Muscle layer of colon (tissue), 2 donors: ENCODE measurements around the gene UBE3A.

ENCODE experiments used
- H3K27ac ChIP-seq: one replicate; pipeline ENCODE4 v1.7.0; 2013; ENCODE audit warnings: low read depth, mild to moderate bottlenecking, low read length, moderate library complexity
- H3K27me3 ChIP-seq, 2 donors: one replicate each; pipeline ENCODE4 v1.7.0; 2013; ENCODE audit warnings: low read length in 2 of 2, mild to moderate bottlenecking in 2 of 2; ENCODE audit not compliant: insufficient read depth in 2 of 2, control insufficient read depth in 1 of 2
- H3K36me3 ChIP-seq: one replicate; pipeline ENCODE4 v1.7.0; 2013; ENCODE audit warnings: mild to moderate bottlenecking, low read length; ENCODE audit not compliant: insufficient read depth
- H3K4me1 ChIP-seq: one replicate; pipeline ENCODE4 v1.7.0; 2013; ENCODE audit warnings: mild to moderate bottlenecking, low read length; ENCODE audit not compliant: insufficient read depth
- H3K4me3 ChIP-seq, 2 donors: one replicate each; pipeline ENCODE4 v1.7.0; 2013; ENCODE audit warnings: low read length in 2 of 2, low read depth in 1 of 2, mild to moderate bottlenecking in 1 of 2, moderate library complexity in 1 of 2
- H3K9ac ChIP-seq: one replicate; pipeline ENCODE4 v1.7.0; 2013; ENCODE audit warnings: low read length
- H3K9me3 ChIP-seq: one replicate; pipeline ENCODE4 v1.7.0; 2013; ENCODE audit warnings: mild to moderate bottlenecking, low read length
- donor health status: abdominal sarcoma.
- donor health status: Adenocarcinoma of cecum.

The UBE3A gene

DNA sequence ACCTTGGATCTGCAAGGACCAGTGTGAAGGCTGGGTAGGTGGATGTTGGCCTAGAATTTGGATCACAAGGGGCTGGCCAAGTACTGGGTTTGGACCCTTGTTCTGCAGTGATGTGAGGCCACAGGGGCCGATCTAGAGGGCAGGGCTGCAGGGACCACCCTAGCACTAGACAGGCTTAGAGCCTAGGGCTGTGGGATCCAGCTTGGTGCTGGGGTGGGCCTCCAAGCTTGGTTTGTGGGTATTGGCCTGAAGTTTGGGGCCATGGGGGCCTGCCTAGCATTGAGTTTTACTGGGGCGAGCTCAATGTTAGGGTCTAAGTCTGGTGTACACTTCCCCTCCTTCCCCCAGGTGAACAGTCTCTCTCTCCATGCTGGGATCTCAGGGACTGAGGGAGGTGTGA, 36.5 kb downstream of the UBE3A start:
- Histone ChIP-seq H3K9me3 (peaks cover 11% of the 10 kb centered on the region), H3K9ac (no peak overlapping the region), H3K4me1 (no peaks in the 10 kb centered on the region), H3K27me3 (no peaks in the 10 kb centered on the region), H3K27ac (no peak overlapping the region), H3K36me3 (peaks cover 20% of the 10 kb centered on the region), H3K4me3 (no peak overlapping the region)

DNA sequence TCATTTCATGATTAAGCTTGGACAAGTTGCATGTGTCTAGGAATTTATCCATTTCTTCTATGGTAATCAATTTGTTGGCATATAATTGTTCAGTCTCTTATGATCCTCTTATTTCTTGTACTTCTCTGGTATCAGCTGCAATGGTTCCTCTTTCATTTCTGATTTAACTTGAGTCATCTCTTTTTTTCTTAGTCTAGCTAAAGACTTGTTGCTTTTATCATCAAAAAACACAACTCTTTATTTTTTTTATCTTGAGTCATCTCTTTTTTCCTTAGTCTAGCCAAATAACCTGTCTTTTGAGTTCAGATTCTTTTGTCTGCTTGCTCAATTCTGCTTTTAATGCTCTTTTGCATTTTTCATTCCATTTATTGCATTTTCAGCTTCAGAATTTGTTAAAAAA, 37.3 kb downstream of the UBE3A start:
- no peak overlapping the region for H3K4me3 ChIP-seq
- peaks cover 20% of the 10 kb centered on the region for H3K36me3 ChIP-seq
- no peaks in the 10 kb centered on the region for H3K27me3 ChIP-seq
- H3K27ac ChIP-seq, result no peak overlapping the region
- no peak overlapping the region for H3K9ac ChIP-seq
- peaks cover 11% of the 10 kb centered on the region for H3K9me3 ChIP-seq
- H3K4me1 ChIP-seq, result no peaks in the 10 kb centered on the region

DNA sequence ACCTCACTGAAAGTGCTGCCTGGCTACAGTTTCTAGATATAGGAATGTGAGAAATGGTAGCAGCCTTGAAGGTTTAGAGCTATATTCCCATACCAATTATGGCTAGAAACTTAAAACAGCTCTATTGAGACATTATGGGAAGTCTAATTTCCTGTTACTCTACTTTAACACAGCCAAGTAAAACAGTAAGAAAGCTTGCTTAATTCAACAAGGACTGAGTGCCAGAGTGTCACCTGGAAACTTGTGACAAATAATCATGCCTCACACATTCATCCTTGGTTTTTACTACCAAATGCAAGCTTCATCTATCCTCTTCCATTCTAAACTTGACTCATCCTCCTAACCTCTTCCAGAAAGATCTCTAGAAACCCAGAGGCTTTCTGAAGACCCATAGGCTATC, 41.7 kb downstream of the UBE3A start:
- Histone ChIP-seq H3K9ac (no peak overlapping the region), H3K27me3 (no peaks in the 10 kb centered on the region), H3K36me3 (peaks cover 4% of the 10 kb centered on the region), H3K4me3 (no peak overlapping the region), H3K27ac (no peak overlapping the region), H3K4me1 (peaks cover 8% of the 10 kb centered on the region), H3K9me3 (peaks cover 6% of the 10 kb centered on the region)

DNA sequence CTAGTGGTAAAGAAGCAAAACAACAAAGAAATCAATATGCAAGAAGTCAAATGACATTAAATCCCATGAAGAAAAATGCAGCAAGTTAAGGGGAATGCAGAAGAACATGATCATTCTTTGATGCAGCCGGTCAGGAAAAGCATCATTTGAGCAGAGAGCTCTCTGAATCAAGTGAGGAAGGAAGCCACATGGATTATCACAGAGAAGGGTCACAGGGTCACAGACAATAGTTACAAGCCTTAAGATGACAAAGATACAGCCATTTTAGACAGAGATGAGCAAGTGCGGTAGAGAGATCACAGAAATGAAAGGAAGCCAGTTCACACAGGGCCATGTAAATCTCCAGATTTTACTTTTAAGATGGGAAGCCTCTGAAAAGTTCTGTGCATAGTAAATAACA, 43.9 kb downstream of the UBE3A start:
- Histone ChIP-seq H3K4me3 (no peak overlapping the region), H3K4me1 (peaks cover 8% of the 10 kb centered on the region), H3K27ac (no peak overlapping the region)

DNA sequence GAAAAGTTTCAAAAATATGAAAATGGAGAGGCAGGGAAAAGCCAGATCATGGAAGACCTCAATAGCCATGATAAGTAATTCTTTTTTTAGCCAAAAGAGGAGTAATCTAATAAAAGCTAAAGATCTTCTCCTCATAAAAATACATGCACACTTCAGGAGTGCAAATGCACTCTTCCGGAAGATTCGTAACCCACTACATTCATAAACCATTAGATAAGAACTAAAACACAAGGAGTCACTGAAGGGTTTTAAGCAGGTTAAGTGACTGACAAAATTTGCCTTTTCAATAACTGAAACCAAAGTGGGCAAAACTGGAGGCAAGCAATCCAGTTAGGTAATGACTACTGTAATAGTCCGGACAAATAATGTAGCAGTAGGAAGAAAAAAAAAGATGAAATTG, 46.0 kb downstream of the UBE3A start:
- no peaks in the 10 kb centered on the region for H3K9me3 ChIP-seq
- H3K9ac ChIP-seq, result no peak overlapping the region
- H3K36me3 ChIP-seq, result no peaks in the 10 kb centered on the region
- H3K4me3 ChIP-seq, result no peak overlapping the region
- H3K4me1 ChIP-seq, result peaks cover 8% of the 10 kb centered on the region
- H3K27me3 ChIP-seq, result no peaks in the 10 kb centered on the region
- no peak overlapping the region for H3K27ac ChIP-seq

More for the DNA sequence above, 43.9 kb downstream of the UBE3A start:
- H3K9me3 ChIP-seq, result no peaks in the 10 kb centered on the region
- no peaks in the 10 kb centered on the region for H3K36me3 ChIP-seq
- no peak overlapping the region for H3K9ac ChIP-seq
- H3K27me3 ChIP-seq, result no peaks in the 10 kb centered on the region

DNA sequence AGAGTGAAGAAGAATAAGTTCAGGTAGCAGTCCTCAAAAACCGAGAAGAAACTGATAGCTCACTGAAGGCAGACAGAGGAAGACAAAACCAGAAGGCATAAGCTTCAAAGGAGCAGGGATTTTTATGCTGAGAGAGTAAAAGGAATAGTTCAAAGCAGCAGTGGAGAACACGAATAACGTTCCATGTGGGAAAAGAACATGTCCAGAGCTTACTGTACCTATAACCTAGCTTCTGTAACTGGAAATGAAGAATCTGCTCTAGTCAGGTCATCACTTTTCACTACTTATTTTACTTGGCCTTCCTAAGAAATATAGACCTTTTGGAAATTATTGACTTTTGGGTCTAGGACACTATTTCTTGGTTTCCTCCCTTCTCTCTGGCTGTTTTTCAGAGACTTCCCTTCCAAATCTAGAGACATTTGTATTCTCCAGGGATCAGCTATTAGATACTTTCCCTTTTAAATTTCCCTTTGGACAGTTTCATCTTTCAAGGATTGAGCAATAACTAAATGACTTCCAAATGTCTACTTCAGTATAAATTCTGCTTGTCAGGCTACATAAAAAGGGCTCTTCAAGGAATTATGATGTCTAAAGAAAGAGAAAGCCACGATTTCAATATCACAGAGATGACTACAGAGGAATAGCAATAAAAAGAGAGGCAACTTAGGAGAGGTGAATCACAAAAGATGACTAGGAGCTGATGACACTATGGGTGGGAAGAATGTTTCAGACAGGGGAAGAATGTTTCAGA, 46.7 kb downstream of the UBE3A start:
- H3K4me1 ChIP-seq, result peaks cover 8% of the 10 kb centered on the region
- H3K9me3 ChIP-seq, result no peaks in the 10 kb centered on the region
- H3K27ac ChIP-seq, result no peak overlapping the region
- H3K4me3 ChIP-seq, result no peak overlapping the region
- H3K36me3 ChIP-seq, result no peaks in the 10 kb centered on the region
- no peaks in the 10 kb centered on the region for H3K27me3 ChIP-seq
- no peak overlapping the region for H3K9ac ChIP-seq

DNA sequence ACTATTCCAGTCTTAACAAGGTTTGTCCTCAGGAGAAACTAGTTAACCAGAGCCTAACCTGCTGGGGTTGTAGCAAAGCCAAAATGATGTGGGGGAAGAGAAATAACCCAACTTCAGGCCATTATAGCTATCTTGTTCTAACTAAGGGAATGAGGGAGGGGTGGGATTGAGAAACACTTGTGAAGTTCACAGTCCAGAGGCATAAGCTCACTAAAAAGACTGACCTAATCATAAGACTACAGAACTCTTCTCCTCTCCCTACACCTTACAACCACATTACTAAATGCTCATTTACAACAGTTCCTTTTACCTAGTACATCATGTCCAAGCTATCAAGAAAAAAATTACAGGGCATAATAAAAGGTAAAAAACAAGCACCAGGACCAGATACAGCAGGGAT, 52.8 kb downstream of the UBE3A start:
- Histone ChIP-seq H3K4me3 (no peak overlapping the region), H3K27ac (no peak overlapping the region), H3K36me3 (no peaks in the 10 kb centered on the region)

DNA sequence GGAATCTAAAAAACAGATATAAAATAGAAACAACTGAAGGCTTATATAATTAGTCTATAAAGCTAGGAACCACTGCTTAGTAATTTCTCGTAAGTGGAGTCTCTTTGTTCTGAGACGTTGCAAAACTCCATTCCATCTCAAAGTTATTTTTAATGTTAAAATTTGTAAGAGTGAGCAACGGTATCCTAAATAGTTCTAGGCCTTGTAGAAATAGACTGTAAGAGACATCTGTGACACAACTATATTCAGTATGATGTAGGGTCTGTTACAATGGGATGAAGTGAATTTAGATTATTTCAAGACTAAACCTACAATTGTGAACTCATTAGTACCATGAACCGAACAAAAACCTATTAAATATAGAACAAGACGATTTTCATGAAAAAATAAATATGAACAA, 57.2 kb downstream of the UBE3A start:
- Histone ChIP-seq H3K9me3 (no peaks in the 10 kb centered on the region), H3K9ac (no peak overlapping the region), H3K27me3 (no peaks in the 10 kb centered on the region), H3K36me3 (no peaks in the 10 kb centered on the region), H3K4me3 (no peak overlapping the region), H3K4me1 (peaks cover 11% of the 10 kb centered on the region), H3K27ac (no peak overlapping the region)

More for the DNA sequence above, 52.8 kb downstream of the UBE3A start:
- Histone ChIP-seq H3K4me1 (peaks cover 4% of the 10 kb centered on the region), H3K9ac (no peak overlapping the region), H3K9me3 (no peaks in the 10 kb centered on the region), H3K27me3 (no peaks in the 10 kb centered on the region)

DNA sequence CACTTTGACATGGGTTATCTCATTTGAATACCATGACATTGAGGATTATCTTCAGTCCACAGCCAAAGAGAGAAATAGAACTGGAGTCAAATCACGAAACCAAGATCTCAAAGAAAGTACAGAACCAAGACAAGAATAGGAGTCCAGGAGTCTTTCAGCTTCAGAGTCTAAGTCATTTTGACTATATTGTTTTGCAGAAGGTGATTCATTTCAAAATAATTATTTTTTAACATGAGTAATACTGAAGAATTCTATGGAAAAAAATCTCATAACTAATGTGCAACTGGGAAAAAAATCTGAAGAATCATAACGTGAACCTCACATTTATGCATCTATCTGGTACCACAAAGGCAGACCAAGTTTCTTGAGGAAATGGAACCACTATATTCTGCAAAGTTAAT, 60.3 kb downstream of the UBE3A start:
- Histone ChIP-seq H3K4me1 (peaks cover 11% of the 10 kb centered on the region), H3K9ac (no peak overlapping the region), H3K36me3 (peaks cover 18% of the 10 kb centered on the region)

DNA sequence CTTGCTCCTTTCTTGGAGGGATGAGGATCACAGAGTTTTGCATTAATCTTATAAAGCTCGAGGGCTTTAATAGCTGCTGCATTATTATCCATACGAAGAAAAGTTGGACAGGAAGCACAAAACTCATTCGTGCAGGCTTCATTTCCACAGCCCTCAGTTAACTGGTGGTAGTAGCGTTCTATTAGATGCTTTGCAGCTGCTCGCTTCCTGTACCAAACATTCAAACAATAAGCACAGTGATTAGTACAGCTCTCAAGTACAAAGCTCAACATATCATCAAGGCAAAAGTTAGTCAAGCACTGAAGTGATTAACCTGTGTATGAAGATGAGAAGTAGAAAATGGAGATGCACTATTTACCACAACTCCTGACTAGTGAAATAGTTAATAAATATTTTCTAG, 63.3 kb downstream of the UBE3A start:
- peaks cover 34% of the 10 kb centered on the region for H3K36me3 ChIP-seq

More for the DNA sequence above, 60.3 kb downstream of the UBE3A start:
- Histone ChIP-seq H3K9me3 (no peaks in the 10 kb centered on the region), H3K27ac (no peak overlapping the region), H3K4me3 (no peak overlapping the region), H3K27me3 (no peaks in the 10 kb centered on the region)

DNA sequence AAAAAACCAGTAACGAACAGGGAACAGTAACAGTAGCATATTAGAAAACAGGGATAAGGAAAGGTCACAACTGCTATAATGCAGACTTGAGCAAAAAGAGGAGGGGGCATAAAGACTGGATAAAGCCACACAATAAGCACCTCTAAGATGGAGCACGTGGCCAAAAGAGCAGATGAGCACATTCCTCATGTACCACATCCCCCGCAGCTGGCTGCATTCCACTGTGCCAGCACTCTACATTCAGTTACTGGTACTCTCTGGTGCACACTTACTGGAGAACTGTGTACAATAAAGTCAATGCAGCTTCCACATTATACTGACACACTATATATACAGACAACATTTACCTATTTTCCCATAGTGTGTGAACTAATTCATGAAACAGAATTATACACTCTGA, 64.7 kb downstream of the UBE3A start:
- no peak overlapping the region for H3K4me3 ChIP-seq
- no peaks in the 10 kb centered on the region for H3K4me1 ChIP-seq
- peaks cover 34% of the 10 kb centered on the region for H3K36me3 ChIP-seq
- no peaks in the 10 kb centered on the region for H3K27me3 ChIP-seq
- no peaks in the 10 kb centered on the region for H3K9me3 ChIP-seq
- no peak overlapping the region for H3K27ac ChIP-seq
- H3K9ac ChIP-seq, result no peak overlapping the region

More for the DNA sequence above, 63.3 kb downstream of the UBE3A start:
- Histone ChIP-seq H3K4me1 (peaks cover 3% of the 10 kb centered on the region), H3K9me3 (no peaks in the 10 kb centered on the region), H3K9ac (no peak overlapping the region), H3K27me3 (no peaks in the 10 kb centered on the region), H3K27ac (no peak overlapping the region), H3K4me3 (no peak overlapping the region)

DNA sequence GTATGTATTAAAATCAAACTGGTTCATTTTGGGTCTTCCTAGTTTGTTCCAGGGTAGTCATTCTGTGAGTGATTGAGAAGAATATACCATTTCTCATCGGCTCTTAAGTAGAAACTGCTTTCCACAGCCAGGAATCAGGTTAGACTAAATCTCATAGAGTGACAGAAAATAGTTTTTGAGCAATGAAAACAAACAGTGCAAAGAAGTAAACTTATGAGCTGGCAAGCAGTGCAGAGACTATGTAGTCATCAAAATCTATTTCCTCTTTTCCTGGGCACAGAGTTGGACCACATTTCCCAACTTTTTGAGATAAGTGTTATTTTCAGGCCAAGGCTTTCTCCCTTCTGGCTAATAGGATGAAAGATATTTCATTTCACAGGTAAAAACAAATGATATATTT, 66.5 kb downstream of the UBE3A start:
- no peaks in the 10 kb centered on the region for H3K4me1 ChIP-seq
- H3K36me3 ChIP-seq, result peaks cover 34% of the 10 kb centered on the region
- no peak overlapping the region for H3K4me3 ChIP-seq
- H3K9me3 ChIP-seq, result no peaks in the 10 kb centered on the region
- no peak overlapping the region for H3K27ac ChIP-seq
- H3K9ac ChIP-seq, result no peak overlapping the region
- no peaks in the 10 kb centered on the region for H3K27me3 ChIP-seq
